Keratinocyte (primary cell): ENCODE measurements around the gene MYH15. TPM values are rescaled to one million over a fixed set of nuclear protein-coding genes. Genes with fewer than 3 reads are reported as not detected.

Experiments
- DNase-seq: peaks from one replicate; pipeline ENCODE4 v3.0.0-alpha.2; 2011; ENCODE audit warnings: low read depth, missing footprints, low spot score
- FAIRE-seq: peaks from 2 replicates; lab custom pipeline; 2011; peaks lifted over from hg19 to GRCh38; lab: Jason Lieb, UNC
- H2AFZ ChIP-seq: 2 replicates; pipeline ENCODE4 v1.6.0; 2012; ENCODE audit warnings: low read length, control low read depth, inconsistent platforms; ENCODE audit not compliant: control insufficient read depth
- H3K27ac ChIP-seq: 2 replicates; pipeline ENCODE4 v1.5.1; 2011; ENCODE audit warnings: low read length; ENCODE audit not compliant: control insufficient read depth, insufficient read depth
- H3K27me3 ChIP-seq: 3 replicates; pipeline ENCODE4 v1.6.0; 2011; ENCODE audit warnings: low read length; ENCODE audit not compliant: control insufficient read depth, insufficient read depth; ENCODE audit errors: extremely low read depth
- H3K36me3 ChIP-seq, 2 experiments: 2 replicates in 1 of 2; 3 replicates in 1 of 2; pipeline ENCODE4 v1.5.1; 2011; ENCODE audit warnings: low read length in 2 of 2, mild to moderate bottlenecking in 1 of 2; ENCODE audit not compliant: control insufficient read depth in 2 of 2, insufficient read depth in 2 of 2; ENCODE audit errors: extremely low read depth in 1 of 2
- H3K4me1 ChIP-seq: 3 replicates; pipeline ENCODE4 v1.5.1; 2011; ENCODE audit warnings: low read length; ENCODE audit not compliant: control insufficient read depth, insufficient read depth; ENCODE audit errors: extremely low read depth
- H3K4me2 ChIP-seq: 3 replicates; pipeline ENCODE4 v1.6.0; 2011; ENCODE audit warnings: low read depth, low read length; ENCODE audit not compliant: control insufficient read depth, insufficient read depth; ENCODE audit errors: extremely low read depth
- H3K4me3 ChIP-seq, 3 experiments: fragments of 200-600 bp in 1 of 3; sonication (generic) in 1 of 3; 2 replicates in 2 of 3; 3 replicates in 1 of 3; pipeline ENCODE4 v1.5.1; 2011 to 2016; ENCODE audit warnings: low read length in 3 of 3, mild to moderate bottlenecking in 3 of 3, control low read depth in 2 of 3, inconsistent platforms in 1 of 3, low read depth in 1 of 3, mixed read lengths in 1 of 3, mixed run types in 1 of 3, moderate library complexity in 1 of 3; ENCODE audit not compliant: control insufficient read depth in 2 of 3, insufficient read depth in 2 of 3; ENCODE audit errors: extremely low read depth in 1 of 3
- H3K79me2 ChIP-seq: 2 replicates; pipeline ENCODE4 v1.6.0; 2012; ENCODE audit warnings: low read length; ENCODE audit not compliant: control insufficient read depth, insufficient read depth
- H3K9ac ChIP-seq: 3 replicates; pipeline ENCODE4 v1.6.0; 2011; ENCODE audit warnings: low read length; ENCODE audit not compliant: control insufficient read depth, insufficient read depth; ENCODE audit errors: extremely low read depth
- H3K9me1 ChIP-seq: 3 replicates; pipeline ENCODE4 v1.6.0; 2011; ENCODE audit warnings: low read length; ENCODE audit not compliant: control insufficient read depth, insufficient read depth; ENCODE audit errors: extremely low read depth
- H3K9me3 ChIP-seq: 2 replicates; pipeline ENCODE4 v1.5.1; 2012; ENCODE audit warnings: low read depth, low read length; ENCODE audit not compliant: control insufficient read depth
- H4K20me1 ChIP-seq: 3 replicates; pipeline ENCODE4 v1.6.0; 2011; ENCODE audit warnings: low read length; ENCODE audit not compliant: control insufficient read depth, insufficient read depth; ENCODE audit errors: extremely low read depth
- EZH2 ChIP-seq: IDR thresholded peaks from one replicate; pipeline ENCODE4 v1.6.1; 2012; ENCODE audit warnings: inconsistent platforms, mild to moderate bottlenecking, low read length, moderate library complexity
- dilution Hi-C: fragments of 300-500 bp; cut with MboI; formaldehyde crosslinking; loops from one replicate; pipeline ENCODE4 v1.7.0; 2020; ENCODE audit warnings: low sequenced_read_pairs; ENCODE audit not compliant: extremely low pct_ligation_motif_present
- polyA plus RNA-seq, 5 experiments: library from polyadenylated mRNA; depleted of rRNA in 3 of 5; stranded (reverse) in 3 of 5; stranded (forward) in 1 of 5; unstranded in 1 of 5; fragments of >200 nt; gene quantifications; 1 replicate in 1 of 5; 2 replicates in 3 of 5; 3 replicates in 1 of 5; pipeline versions ENCODE4 v1.2.1 to v1.2.3, GENCODE V29; 2011 to 2012; ENCODE audit warnings: missing spikeins in 2 of 5, low read depth in 1 of 5, low replicate concordance in 1 of 5
- TF ChIP-seq, protein P1 (sequence below), 3 experiments: IDR thresholded peaks in 1 of 3; conservative IDR thresholded peaks in 1 of 3; optimal IDR thresholded peaks in 1 of 3; 2 replicates in 2 of 3; 3 replicates in 1 of 3; pipeline versions ENCODE3 to v1.5.1; 2011; ENCODE audit warnings: low read length in 3 of 3, mild to moderate bottlenecking in 3 of 3, moderate library complexity in 2 of 3, control low read depth in 1 of 3, inconsistent platforms in 1 of 3; ENCODE audit not compliant: insufficient read depth in 2 of 3; ENCODE audit errors: extremely low read depth in 1 of 3

Gene MYH15
- polyA plus RNA-seq, 1 donor (not counting 4 experiments of a cell fraction or from before 2014, with no cell fraction given), result 0.87 TPM

- no peak overlapping the region for H2AFZ ChIP-seq
- H3K9me3 ChIP-seq, result no peaks in the 10 kb centered on the region
- FAIRE-seq, result no peak
- H3K4me3 ChIP-seq, result no peak overlapping the region
- dilution Hi-C loops, result no loop called here
- no peak overlapping the region for H3K4me2 ChIP-seq
- H3K36me3 ChIP-seq, result no peaks in the 10 kb centered on the region
- H3K27me3 ChIP-seq, result no peaks in the 10 kb centered on the region
- H4K20me1 ChIP-seq, result no peaks in the 10 kb centered on the region
- H3K4me1 ChIP-seq, result no peaks in the 10 kb centered on the region
- no peak for TF ChIP-seq EZH2
- TF ChIP-seq, protein P1, sequence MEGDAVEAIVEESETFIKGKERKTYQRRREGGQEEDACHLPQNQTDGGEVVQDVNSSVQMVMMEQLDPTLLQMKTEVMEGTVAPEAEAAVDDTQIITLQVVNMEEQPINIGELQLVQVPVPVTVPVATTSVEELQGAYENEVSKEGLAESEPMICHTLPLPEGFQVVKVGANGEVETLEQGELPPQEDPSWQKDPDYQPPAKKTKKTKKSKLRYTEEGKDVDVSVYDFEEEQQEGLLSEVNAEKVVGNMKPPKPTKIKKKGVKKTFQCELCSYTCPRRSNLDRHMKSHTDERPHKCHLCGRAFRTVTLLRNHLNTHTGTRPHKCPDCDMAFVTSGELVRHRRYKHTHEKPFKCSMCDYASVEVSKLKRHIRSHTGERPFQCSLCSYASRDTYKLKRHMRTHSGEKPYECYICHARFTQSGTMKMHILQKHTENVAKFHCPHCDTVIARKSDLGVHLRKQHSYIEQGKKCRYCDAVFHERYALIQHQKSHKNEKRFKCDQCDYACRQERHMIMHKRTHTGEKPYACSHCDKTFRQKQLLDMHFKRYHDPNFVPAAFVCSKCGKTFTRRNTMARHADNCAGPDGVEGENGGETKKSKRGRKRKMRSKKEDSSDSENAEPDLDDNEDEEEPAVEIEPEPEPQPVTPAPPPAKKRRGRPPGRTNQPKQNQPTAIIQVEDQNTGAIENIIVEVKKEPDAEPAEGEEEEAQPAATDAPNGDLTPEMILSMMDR (optimal IDR thresholded peaks at IDR 0.05 in 1 of 3, IDR thresholded peaks at IDR 0.05 in 1 of 3, conservative IDR thresholded peaks at IDR 0.05 in 1 of 3; ENCODE audit: extremely low read depth in 1 of 3, insufficient read depth in 2 of 3, low read length in 3 of 3), result no peak
- H3K9me1 ChIP-seq, result no peaks in the 10 kb centered on the region
- H3K9ac ChIP-seq, result no peak overlapping the region
- no peak overlapping the region for H3K27ac ChIP-seq
- no peak for DNase-seq
- H3K79me2 ChIP-seq, result no peaks in the 10 kb centered on the region
Observed at GRCh38 chr3:108376026-108376425, 134.4 kb downstream of the MYH15 start.

- H3K9me3 ChIP-seq, result no peaks in the 10 kb centered on the region
- no peaks in the 10 kb centered on the region for H3K4me1 ChIP-seq
- no peak overlapping the region for H3K9ac ChIP-seq
- no peaks in the 10 kb centered on the region for H3K79me2 ChIP-seq
- no peak overlapping the region for H3K4me2 ChIP-seq
- FAIRE-seq, result no peak
- TF ChIP-seq, protein P1 (optimal IDR thresholded peaks at IDR 0.05 in 1 of 3, IDR thresholded peaks at IDR 0.05 in 1 of 3, conservative IDR thresholded peaks at IDR 0.05 in 1 of 3; ENCODE audit: extremely low read depth in 1 of 3, insufficient read depth in 2 of 3, low read length in 3 of 3), result no peak
- TF ChIP-seq EZH2, result no peak
- no peaks in the 10 kb centered on the region for H3K27me3 ChIP-seq
- H3K36me3 ChIP-seq, result no peaks in the 10 kb centered on the region
- no peak overlapping the region for H3K4me3 ChIP-seq
- H3K9me1 ChIP-seq, result no peaks in the 10 kb centered on the region
- no peak overlapping the region for H3K27ac ChIP-seq
- dilution Hi-C loops, result no loop called here
- H4K20me1 ChIP-seq, result no peaks in the 10 kb centered on the region
- no peak overlapping the region for H2AFZ ChIP-seq
- no peak for DNase-seq
Observed at GRCh38 chr3:108359011-108359410, 151.4 kb downstream of the MYH15 start.
